Activated T-helper 17 cell treated with anti-CD3 and anti-CD28 coated beads, Interleukin-2, amount 50 U/mL, for 72 hours (primary cell): ENCODE results near the gene SLC35A4. TPM values are rescaled to one million over a fixed set of nuclear protein-coding genes. Genes with fewer than 3 reads are reported as not detected.

Experiments
- total RNA-seq, 2 donors: library from RNA; stranded (reverse); gene quantifications; one replicate each; pipeline ENCODE4 v1.2.3, GENCODE V29; 2022

SLC35A4 gene
- total RNA-seq, 2 donors from 2014 or later, result 56.0 to 89.6 TPM

Other genes with a start within 250 kb of the SLC35A4 start
- 10 to 100 TPM; 12.6 to 22.9 TPM for gene HBEGF, start 218.2 kb upstream of the SLC35A4 start, total RNA-seq
- gene SLC4A9, start 204.6 kb upstream of the SLC35A4 start, total RNA-seq, result under 1 TPM; 0.26 TPM
- gene ANKHD1, start 163.0 kb upstream of the SLC35A4 start, total RNA-seq, result 100 to 1,000 TPM in 1 of 2 donors, 10 to 100 TPM in 1; 94.5 to 119 TPM
- 10 to 100 TPM in 1 of 2 donors, 1 to 10 TPM in 1; 8.9 to 11.8 TPM for gene EIF4EBP3, start 17.2 kb upstream of the SLC35A4 start, total RNA-seq
- gene SRA1, start 7.4 kb upstream of the SLC35A4 start, total RNA-seq, result 10 to 100 TPM; 32.3 to 39.1 TPM
- gene APBB3, start 230 bp upstream of the SLC35A4 start, total RNA-seq, result 10 to 100 TPM; 20.5 to 56.6 TPM
- gene CD14, start 68.3 kb downstream of the SLC35A4 start, total RNA-seq, result under 1 TPM; 0.32 to 0.39 TPM
- 10 to 100 TPM; 22.9 to 30.6 TPM for gene TMCO6, start 74.6 kb downstream of the SLC35A4 start, total RNA-seq
- 10 to 100 TPM; 48.1 to 63.9 TPM for gene NDUFA2, start 82.8 kb downstream of the SLC35A4 start, total RNA-seq
- 10 to 100 TPM; 76.9 to 85.8 TPM for gene IK, start 83.0 kb downstream of the SLC35A4 start, total RNA-seq
- 10 to 100 TPM; 38.8 TPM for gene WDR55, start 100.1 kb downstream of the SLC35A4 start, total RNA-seq
- gene DND1, start 108.7 kb downstream of the SLC35A4 start, total RNA-seq, result 1 to 10 TPM; 3.0 to 3.4 TPM
- gene HARS1, start 126.5 kb downstream of the SLC35A4 start, total RNA-seq, result 100 to 1,000 TPM in 1 of 2 donors, 10 to 100 TPM in 1; 82.2 to 103 TPM
- 10 to 100 TPM; 24.7 to 30.2 TPM for gene HARS2, start 126.6 kb downstream of the SLC35A4 start, total RNA-seq
- gene ZMAT2, start 135.6 kb downstream of the SLC35A4 start, total RNA-seq, result 10 to 100 TPM; 47.5 to 58.0 TPM
- gene PCDHA1, start 221.3 kb downstream of the SLC35A4 start, total RNA-seq, result not detected
- gene PCDHA2, start 230.0 kb downstream of the SLC35A4 start, total RNA-seq, result not detected
- not detected for gene PCDHA3, start 236.2 kb downstream of the SLC35A4 start, total RNA-seq
- not detected for gene PCDHA4, start 242.2 kb downstream of the SLC35A4 start, total RNA-seq